Uterus (tissue), 4 donors: ENCODE results near the gene NRXN3. TPM values are rescaled to one million over a fixed set of nuclear protein-coding genes. Genes with fewer than 3 reads are reported as not detected.

ENCODE experiments used
- DNase-seq, 2 donors: peaks; one replicate each; pipeline ENCODE4 v3.0.0-alpha.2; 2019 to 2020
- H3K27ac ChIP-seq, 2 donors: fragments of 200-600 bp; sonication (generic); 1 replicate in 1 of 2; 2 replicates in 1 of 2; pipeline ENCODE4 v1.5.1; 2016 to 2018
- H3K27me3 ChIP-seq, 2 donors: fragments of 200-600 bp; sonication (generic); one replicate each; pipeline ENCODE4 v1.5.1; 2018 to 2019; ENCODE audit warnings: control low read depth in 1 of 2
- H3K36me3 ChIP-seq, 2 donors: fragments of 200-600 bp; sonication (generic); one replicate each; pipeline ENCODE4 v1.5.1; 2019; ENCODE audit warnings: control low read depth in 1 of 2
- H3K4me1 ChIP-seq, 2 donors: fragments of 200-600 bp; sonication (generic); one replicate each; pipeline ENCODE4 v1.5.1; 2018 to 2019; ENCODE audit warnings: control low read depth in 1 of 2
- H3K4me3 ChIP-seq, 2 donors: fragments of 200-600 bp; sonication (generic); 1 replicate in 1 of 2; 2 replicates in 1 of 2; pipeline ENCODE4 v1.5.1; 2018 to 2019; ENCODE audit warnings: mild to moderate bottlenecking in 1 of 2
- H3K9me3 ChIP-seq, 2 donors: fragments of 200-600 bp; sonication (generic); one replicate each; pipeline ENCODE4 v1.5.1; 2019; ENCODE audit warnings: control low read depth in 1 of 2
- CTCF ChIP-seq, 4 experiments: fragments of 200-600 bp in 2 of 4; fragments of 450-650 bp in 2 of 4; sonication (generic) in 2 of 4; IDR thresholded peaks; one replicate each; pipeline ENCODE4 v1.5.1; 2016 to 2019; ENCODE audit warnings: antibody characterized with exemption in 4 of 4, mild to moderate bottlenecking in 2 of 4, moderate library complexity in 1 of 4
- POLR2A ChIP-seq, 2 donors: fragments of 450-650 bp; IDR thresholded peaks; one replicate each; pipeline ENCODE4 v1.6.1; 2016; ENCODE audit warnings: antibody characterized with exemption in 2 of 2, mild to moderate bottlenecking in 1 of 2, moderate library complexity in 1 of 2
- intact Hi-C: fragments of 100-400 bp; cut with DNase I; formaldehyde crosslinking; loops from one replicate; pipeline ENCODE4 v1.15.1; 2023; ENCODE audit warnings: low total_unique reads
- total RNA-seq, 4 donors: library from RNA; depleted of rRNA in 3 of 4; stranded (reverse); fragments of >200 nt in 3 of 4; gene quantifications; one replicate each; pipeline versions ENCODE4 v1.1.0 to v1.2.4, GENCODE V29; 2014 to 2023
- donor health status: DM: yes; HTN: yes; CAD: no.

Gene NRXN3
- total RNA-seq, 4 donors from 2014 or later = 2.9 to 17.0 (median 4.4) TPM

GRCh38 chr14:78823516-78823915 lies 653.3 kb downstream of the NRXN3 start:
- DNase-seq = no peak
- intact Hi-C loops = no loop called here
- no peak overlapping the region for H3K27ac ChIP-seq
- no peak for TF ChIP-seq CTCF (IDR thresholded peaks at IDR 0.05)
- H3K4me3 ChIP-seq = no peak overlapping the region
- no peaks in the 10 kb centered on the region for H3K4me1 ChIP-seq
- no peaks in the 10 kb centered on the region for H3K27me3 ChIP-seq
- H3K9me3 ChIP-seq = no peaks in the 10 kb centered on the region
- H3K36me3 ChIP-seq = no peaks in the 10 kb centered on the region

- intact Hi-C loops = no loop called here
- no peak overlapping the region for H3K27ac ChIP-seq
- DNase-seq = no peak
- no peaks in the 10 kb centered on the region for H3K4me1 ChIP-seq
- H3K9me3 ChIP-seq = no peaks in the 10 kb centered on the region
- no peak overlapping the region for H3K4me3 ChIP-seq
- H3K27me3 ChIP-seq = no peaks in the 10 kb centered on the region
- H3K36me3 ChIP-seq = no peaks in the 10 kb centered on the region
- TF ChIP-seq POLR2A (IDR thresholded peaks at IDR 0.05) = no peak
- TF ChIP-seq CTCF (IDR thresholded peaks at IDR 0.05) = no peak
Measured at GRCh38 chr14:78829274-78829673, 659.1 kb downstream of the NRXN3 start.

GRCh38 chr14:78834766-78835451 lies 664.7 kb downstream of the NRXN3 start:
- intact Hi-C loops = no loop called here
- H3K4me3 ChIP-seq = no peak overlapping the region
- no peak overlapping the region for H3K27ac ChIP-seq
- H3K9me3 ChIP-seq = no peaks in the 10 kb centered on the region
- no peak for DNase-seq
- no peaks in the 10 kb centered on the region for H3K27me3 ChIP-seq
- H3K4me1 ChIP-seq = no peaks in the 10 kb centered on the region
- TF ChIP-seq POLR2A (IDR thresholded peaks at IDR 0.05) (no peak), CTCF (IDR thresholded peaks at IDR 0.05) (no peak)
- no peaks in the 10 kb centered on the region for H3K36me3 ChIP-seq

- Histone ChIP-seq H3K36me3 (no peaks in the 10 kb centered on the region), H3K27ac (no peak overlapping the region), H3K9me3 (no peaks in the 10 kb centered on the region), H3K4me1 (no peaks in the 10 kb centered on the region), H3K4me3 (no peak overlapping the region), H3K27me3 (no peaks in the 10 kb centered on the region)
- TF ChIP-seq CTCF (IDR thresholded peaks at IDR 0.05) (no peak), POLR2A (IDR thresholded peaks at IDR 0.05) (no peak)
- no peak for DNase-seq
- intact Hi-C loops = no loop called here
Measured at GRCh38 chr14:78835909-78836308, 665.7 kb downstream of the NRXN3 start.

- H3K36me3 ChIP-seq = no peaks in the 10 kb centered on the region
- intact Hi-C loops = no loop called here
- H3K4me3 ChIP-seq = no peak overlapping the region
- no peaks in the 10 kb centered on the region for H3K9me3 ChIP-seq
- H3K4me1 ChIP-seq = no peaks in the 10 kb centered on the region
- peak in 3 of 4 experiments; percentile 16 to 50 (median 41) for TF ChIP-seq CTCF (IDR thresholded peaks at IDR 0.05)
- no peak for TF ChIP-seq POLR2A (IDR thresholded peaks at IDR 0.05)
- DNase-seq = peak in 1 of 2 donors; percentile 32
- no peak overlapping the region for H3K27ac ChIP-seq
- no peaks in the 10 kb centered on the region for H3K27me3 ChIP-seq
Measured at GRCh38 chr14:78836777-78837176, 666.6 kb downstream of the NRXN3 start.
